Astrocyte (in vitro differentiated cells and primary cell): ENCODE measurements around the gene CLCN1. TPM values are rescaled to one million over a fixed set of nuclear protein-coding genes. Genes with fewer than 3 reads are reported as not detected.
A peak's percentile ranks its signal among the peaks of the same experiment; 100 is the strongest.

Experiments
- DNase-seq: peaks from one replicate; pipeline ENCODE4 v3.0.0-alpha.2; 2010; ENCODE audit warnings: low read depth
- FAIRE-seq: peaks from 2 replicates; lab custom pipeline; 2011; peaks lifted over from hg19 to GRCh38; lab: Jason Lieb, UNC
- H2AFZ ChIP-seq: 2 replicates; pipeline ENCODE4 v1.6.0; 2012; ENCODE audit warnings: low read depth, low read length, inconsistent platforms
- H3K27ac ChIP-seq: 2 replicates; pipeline ENCODE4 v1.5.1; 2011; ENCODE audit warnings: low read depth, low read length, inconsistent platforms
- H3K27me3 ChIP-seq: 2 replicates; pipeline ENCODE4 v1.6.0; 2011; ENCODE audit warnings: low read length, inconsistent platforms; ENCODE audit not compliant: insufficient read depth
- H3K36me3 ChIP-seq: 2 replicates; pipeline ENCODE4 v1.5.1; 2011; ENCODE audit warnings: low read length, inconsistent platforms; ENCODE audit not compliant: insufficient read depth
- H3K4me1 ChIP-seq: 2 replicates; pipeline ENCODE4 v1.5.1; 2011; ENCODE audit warnings: low read length, inconsistent platforms; ENCODE audit not compliant: insufficient read depth
- H3K4me2 ChIP-seq: 2 replicates; pipeline ENCODE4 v1.6.0; 2012; ENCODE audit warnings: low read length, inconsistent platforms
- H3K4me3 ChIP-seq: 2 replicates; pipeline ENCODE4 v1.5.1; 2011; ENCODE audit warnings: low read depth, mild to moderate bottlenecking, low read length, inconsistent platforms; ENCODE audit not compliant: insufficient read depth
- H3K79me2 ChIP-seq: 2 replicates; pipeline ENCODE4 v1.6.0; 2012; ENCODE audit warnings: mild to moderate bottlenecking, low read length, inconsistent platforms; ENCODE audit not compliant: insufficient read depth
- H3K9ac ChIP-seq: 2 replicates; pipeline ENCODE4 v1.6.0; 2012; ENCODE audit warnings: mild to moderate bottlenecking, low read length, inconsistent platforms
- H3K9me3 ChIP-seq: 2 replicates; pipeline ENCODE4 v1.5.1; 2012; ENCODE audit warnings: low read depth, mild to moderate bottlenecking, low read length, inconsistent platforms; ENCODE audit not compliant: insufficient read depth
- H4K20me1 ChIP-seq: 2 replicates; pipeline ENCODE4 v1.6.0; 2012; ENCODE audit warnings: low read length, inconsistent platforms; ENCODE audit not compliant: insufficient read depth
- H3K27ac Mint-ChIP-seq: one replicate; pipeline ENCODE4 v1.8.0; 2021; ENCODE audit warnings: mild to moderate bottlenecking, mixed read lengths; ENCODE audit not compliant: unreplicated experiment
- H3K27me3 Mint-ChIP-seq: one replicate; pipeline ENCODE4 v1.8.0; 2021; ENCODE audit warnings: low read depth, mixed read lengths; ENCODE audit not compliant: unreplicated experiment
- H3K36me3 Mint-ChIP-seq: one replicate; pipeline ENCODE4 v1.8.0; 2021; ENCODE audit warnings: low read depth, mixed read lengths; ENCODE audit not compliant: unreplicated experiment
- H3K4me1 Mint-ChIP-seq: one replicate; pipeline ENCODE4 v1.8.0; 2021; ENCODE audit warnings: low read depth, mixed read lengths; ENCODE audit not compliant: unreplicated experiment
- H3K4me3 Mint-ChIP-seq: one replicate; pipeline ENCODE4 v1.8.0; 2021; ENCODE audit warnings: mild to moderate bottlenecking, moderate library complexity, mixed read lengths; ENCODE audit not compliant: unreplicated experiment
- H3K9me3 Mint-ChIP-seq: one replicate; pipeline ENCODE4 v1.8.0; 2021; ENCODE audit warnings: mild to moderate bottlenecking, mixed read lengths; ENCODE audit not compliant: unreplicated experiment
- CTCF ChIP-seq: IDR thresholded peaks from 2 replicates; pipeline ENCODE4 v1.5.1; 2011; ENCODE audit warnings: low read depth, mild to moderate bottlenecking, inconsistent platforms, low read length, moderate library complexity; ENCODE audit not compliant: insufficient read depth
- EZH2 ChIP-seq: IDR thresholded peaks from 2 replicates; pipeline ENCODE4 v1.6.1; 2012; ENCODE audit warnings: mild to moderate bottlenecking, low read length, inconsistent platforms; ENCODE audit not compliant: insufficient read depth
- total RNA-seq: library from RNA; stranded (reverse); gene quantifications from 2 replicates; pipeline ENCODE4 v1.2.1, GENCODE V29; 2021

CLCN1 gene
- total RNA-seq, 1 donor from 2014 or later = not detected

DNA sequence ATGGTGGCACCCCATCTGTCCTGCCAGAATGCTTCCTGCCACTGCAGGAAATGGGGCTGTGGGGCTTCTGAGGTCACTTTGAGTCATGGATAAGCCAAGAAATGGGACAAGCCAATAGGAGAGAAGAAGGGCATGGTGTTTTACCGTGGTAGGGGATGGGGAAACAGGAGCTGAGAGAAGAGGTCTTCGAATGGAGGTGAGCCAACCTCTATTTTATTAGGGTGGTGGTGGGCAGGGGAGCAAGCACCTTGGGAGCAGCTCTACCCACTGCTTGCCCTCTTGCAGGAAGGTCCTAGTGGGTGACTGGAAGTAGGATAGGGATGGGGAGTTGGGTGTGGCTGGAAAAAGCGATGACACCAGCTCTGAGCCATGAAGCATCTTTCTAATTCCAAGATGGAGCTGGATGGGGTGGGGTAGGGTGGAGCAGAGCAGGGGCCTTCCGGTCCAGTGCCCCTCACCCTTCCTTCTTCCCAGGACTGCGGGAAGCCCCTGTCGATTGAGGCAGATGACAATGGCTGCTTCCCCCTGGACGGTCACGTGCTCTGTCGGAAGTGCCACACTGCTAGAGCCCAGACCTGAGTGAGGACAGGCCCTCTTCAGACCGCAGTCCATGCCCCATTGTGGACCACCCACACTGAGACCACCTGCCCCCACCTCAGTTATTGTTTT lies 74.3 kb downstream of the CLCN1 start:
- no peak for FAIRE-seq

DNA sequence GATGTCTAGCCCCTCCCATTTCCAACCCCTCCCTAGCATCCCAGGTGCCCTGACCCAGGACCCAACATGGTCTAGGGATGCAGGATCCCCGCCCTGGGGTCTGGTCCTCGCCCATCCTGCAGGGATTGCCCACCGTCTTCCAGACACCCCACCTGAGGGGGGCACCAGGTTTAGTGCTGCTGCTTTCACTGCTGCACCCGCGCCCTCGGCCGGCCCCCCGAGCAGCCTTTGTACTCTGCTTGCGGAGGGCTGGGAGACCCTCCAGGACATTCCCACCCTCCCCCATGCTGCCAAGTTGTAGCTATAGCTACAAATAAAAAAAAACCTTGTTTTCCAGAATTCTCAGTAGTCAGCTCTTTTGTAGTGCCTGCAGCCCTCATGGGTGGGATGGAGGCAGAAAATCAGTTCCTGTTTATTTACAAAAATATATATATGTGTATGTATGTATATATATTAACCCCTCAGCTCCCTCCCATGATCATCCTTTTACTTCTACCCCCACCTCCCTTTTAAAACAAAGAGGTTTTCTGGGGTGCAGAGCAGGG lies 74.9 kb downstream of the CLCN1 start:
- no peak for TF ChIP-seq EZH2
- TF ChIP-seq CTCF = no peak
- H3K79me2 ChIP-seq = peaks cover 49% of the 10 kb centered on the region
- FAIRE-seq (no peak), DNase-seq (no peak)
- H3K27me3 ChIP-seq = no peaks in the 10 kb centered on the region
- peaks cover 30% of the 10 kb centered on the region for H3K4me1 Mint-ChIP-seq
- H4K20me1 ChIP-seq = peaks cover 88% of the 10 kb centered on the region
- H3K9me3 ChIP-seq = no peaks in the 10 kb centered on the region
- H3K4me3 ChIP-seq = no peak overlapping the region
- H3K4me3 Mint-ChIP-seq = no peak overlapping the region
- peaks cover 4% of the 10 kb centered on the region for H3K9me3 Mint-ChIP-seq
- H2AFZ ChIP-seq = no peak overlapping the region
- peak overlapping the region; percentile 7 for H3K27ac ChIP-seq
- peaks cover 44% of the 10 kb centered on the region for H3K4me1 ChIP-seq
- H3K27ac Mint-ChIP-seq = no peak overlapping the region
- H3K9ac ChIP-seq = no peak overlapping the region
- peak overlapping the region; percentile 97 for H3K4me2 ChIP-seq
- no peaks in the 10 kb centered on the region for H3K27me3 Mint-ChIP-seq
- H3K36me3 Mint-ChIP-seq = peaks cover 20% of the 10 kb centered on the region
- peaks cover 47% of the 10 kb centered on the region for H3K36me3 ChIP-seq

More for the DNA sequence above, 74.3 kb downstream of the CLCN1 start:
- TF ChIP-seq CTCF (no peak), EZH2 (no peak)
- H2AFZ ChIP-seq = no peak overlapping the region
- Mint-ChIP-seq H3K36me3 (peaks cover 20% of the 10 kb centered on the region), H3K27ac (peak overlapping the region; percentile 68), H3K4me3 (peak overlapping the region; percentile 50), H3K9me3 (peaks cover 4% of the 10 kb centered on the region), H3K27me3 (no peaks in the 10 kb centered on the region), H3K4me1 (peaks cover 30% of the 10 kb centered on the region)
- no peak overlapping the region for H3K27ac ChIP-seq
- no peaks in the 10 kb centered on the region for H3K27me3 ChIP-seq
- no peak overlapping the region for H3K4me3 ChIP-seq
- H3K79me2 ChIP-seq = peaks cover 55% of the 10 kb centered on the region
- H3K4me1 ChIP-seq = peaks cover 50% of the 10 kb centered on the region
- peaks cover 94% of the 10 kb centered on the region for H4K20me1 ChIP-seq
- H3K4me2 ChIP-seq = peak overlapping the region; percentile 97
- DNase-seq = no peak
- H3K9ac ChIP-seq = no peak overlapping the region
- H3K36me3 ChIP-seq = peaks cover 51% of the 10 kb centered on the region
- H3K9me3 ChIP-seq = no peaks in the 10 kb centered on the region
